ENCODE results near the gene MEGF9. TPM values are rescaled to one million over a fixed set of nuclear protein-coding genes. Genes with fewer than 3 reads are reported as not detected.

MEGF9 gene
- total RNA-seq, 2 donors from 2014 or later, result 15.3 to 23.8 TPM

DNA sequence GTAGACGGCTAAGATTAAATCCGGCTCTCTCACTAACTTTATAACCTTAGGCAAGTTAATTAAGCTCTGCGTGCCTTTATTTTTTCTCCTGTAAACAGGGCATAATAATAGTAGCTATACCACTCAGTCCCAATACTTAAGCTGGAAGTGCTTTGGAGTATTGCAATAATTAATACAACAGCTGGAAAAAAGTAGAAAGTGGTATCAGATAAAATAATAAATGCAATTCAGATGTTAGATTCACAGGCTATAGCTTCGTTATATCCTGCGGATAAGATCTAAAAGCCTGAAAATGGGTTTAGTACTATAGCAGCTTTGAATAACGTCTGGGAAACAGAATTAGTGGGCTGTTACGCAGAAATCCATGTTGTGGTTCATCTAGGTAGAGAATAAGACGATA lies 51.8 kb downstream of the MEGF9 start:
- Histone ChIP-seq H3K4me3 (no peak overlapping the region), H3K36me3 (no peaks in the 10 kb centered on the region), H3K9me3 (no peaks in the 10 kb centered on the region), H3K4me1 (peaks cover 0 to 12% of the 10 kb centered on the region in 2 donors), H3K27ac (no peak overlapping the region), H3K27me3 (no peaks in the 10 kb centered on the region)
- no peak for TF ChIP-seq CTCF (IDR thresholded peaks at IDR 0.05)
- no peak for DNase-seq (ENCODE audit: low spot score)

- Histone ChIP-seq H3K27me3 (no peaks in the 10 kb centered on the region), H3K36me3 (no peaks in the 10 kb centered on the region), H3K4me1 (peaks cover 0 to 13% of the 10 kb centered on the region in 2 donors), H3K9me3 (no peaks in the 10 kb centered on the region), H3K27ac (no peak overlapping the region), H3K4me3 (no peak overlapping the region)
- TF ChIP-seq CTCF (IDR thresholded peaks at IDR 0.05), result no peak
- DNase-seq (ENCODE audit: low spot score), result no peak
Observed at GRCh38 chr9:120659676-120660075, 54.6 kb downstream of the MEGF9 start.

GRCh38 chr9:120659209-120659608 lies 55.1 kb downstream of the MEGF9 start:
- Histone ChIP-seq H3K36me3 (no peaks in the 10 kb centered on the region), H3K4me1 (peaks cover 0 to 11% of the 10 kb centered on the region in 2 donors), H3K27ac (no peak overlapping the region), H3K9me3 (no peaks in the 10 kb centered on the region), H3K27me3 (no peaks in the 10 kb centered on the region), H3K4me3 (no peak overlapping the region)
- no peak for DNase-seq (ENCODE audit: low spot score)
- no peak for TF ChIP-seq CTCF (IDR thresholded peaks at IDR 0.05)

DNA sequence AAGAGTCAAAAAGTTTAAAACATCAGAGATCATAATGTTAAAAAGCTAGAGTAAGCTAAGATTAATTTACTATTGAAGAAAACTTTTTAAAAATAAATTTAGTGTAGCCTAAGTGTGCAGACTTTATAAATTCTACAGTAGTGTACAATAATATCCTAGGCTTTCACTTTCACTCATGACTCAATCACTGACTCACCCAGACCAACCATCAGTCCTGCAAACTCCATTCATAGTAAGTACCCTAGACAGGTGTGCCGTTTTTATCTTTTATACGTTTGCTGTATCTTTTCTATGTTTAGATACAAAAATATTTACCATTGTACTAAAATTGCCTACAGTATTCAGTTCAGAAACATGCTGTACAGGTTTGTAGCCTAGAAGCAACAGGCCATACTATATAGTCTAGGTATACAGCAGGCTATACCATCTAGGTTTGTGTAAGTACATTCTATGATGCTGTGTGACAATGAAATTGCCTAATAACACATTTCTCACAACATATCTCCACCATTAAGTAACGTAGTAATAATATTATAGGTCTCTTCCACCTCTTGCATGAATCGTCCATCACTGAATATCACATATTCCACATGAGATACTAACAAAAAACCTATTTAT lies 59.2 kb downstream of the MEGF9 start:
- TF ChIP-seq CTCF (IDR thresholded peaks at IDR 0.05), result no peak
- Histone ChIP-seq H3K27me3 (no peaks in the 10 kb centered on the region), H3K9me3 (no peaks in the 10 kb centered on the region), H3K4me1 (peaks cover 0 to 4% of the 10 kb centered on the region in 2 donors), H3K27ac (no peak overlapping the region), H3K4me3 (no peak overlapping the region), H3K36me3 (no peaks in the 10 kb centered on the region)
- DNase-seq (ENCODE audit: low spot score), result no peak

GRCh38 chr9:120654272-120654671 lies 60.0 kb downstream of the MEGF9 start:
- no peaks in the 10 kb centered on the region for H3K27me3 ChIP-seq
- H3K4me3 ChIP-seq, result no peak overlapping the region
- no peaks in the 10 kb centered on the region for H3K36me3 ChIP-seq
- TF ChIP-seq CTCF (IDR thresholded peaks at IDR 0.05), result no peak
- no peaks in the 10 kb centered on the region for H3K9me3 ChIP-seq
- peaks cover 0 to 4% of the 10 kb centered on the region in 2 donors for H3K4me1 ChIP-seq
- DNase-seq (ENCODE audit: low spot score), result no peak
- no peak overlapping the region for H3K27ac ChIP-seq

- H3K27ac ChIP-seq, result peak overlapping the region in 1 of 2 donors; percentile 1
- no peak for TF ChIP-seq CTCF (IDR thresholded peaks at IDR 0.05)
Observed at GRCh38 chr9:120653762-120654161, 60.5 kb downstream of the MEGF9 start.

More at GRCh38 chr9:120653762-120654161, 60.5 kb downstream of the MEGF9 start:
- no peaks in the 10 kb centered on the region for H3K36me3 ChIP-seq
- no peaks in the 10 kb centered on the region for H3K27me3 ChIP-seq
- no peak overlapping the region for H3K4me3 ChIP-seq
- no peak for DNase-seq (ENCODE audit: low spot score)
- no peaks in the 10 kb centered on the region for H3K9me3 ChIP-seq
- peaks cover 0 to 4% of the 10 kb centered on the region in 2 donors for H3K4me1 ChIP-seq
